H1 (cell line): Measurements from ENCODE around the gene SGSH. TPM values are rescaled to one million over a fixed set of nuclear protein-coding genes. Genes with fewer than 3 reads are reported as not detected.

Experiments used
- CTCF ChIA-PET: fragments of 300-600 bp; sonication (Branson Sonifier 250); formaldehyde crosslinking; loops from one replicate; lab custom pipeline; 2021; ENCODE audit not compliant: partially characterized antibody; lab: Charles Lee
- POLR2A ChIA-PET: fragments of 300-600 bp; sonication (Branson Sonifier 250); formaldehyde crosslinking; loops from one replicate; lab custom pipeline; 2021; ENCODE audit warnings: inconsistent platforms; ENCODE audit not compliant: partially characterized antibody; lab: Charles Lee
- DNase-seq, 2 experiments: peaks; one replicate each; pipeline versions ENCODE4 v3.0.0 to v3.0.0-alpha.2; 2010 to 2022; ENCODE audit warnings: low spot score in 2 of 2, low read depth in 1 of 2, mixed read lengths in 1 of 2
- FAIRE-seq: peaks from 2 replicates; lab custom pipeline; 2011; peaks lifted over from hg19 to GRCh38; lab: Jason Lieb, UNC
- H2AFZ ChIP-seq: 2 replicates; pipeline ENCODE4 v1.8.1; 2012; ENCODE audit warnings: low read length, inconsistent platforms
- H2AK5ac ChIP-seq: 2 replicates; pipeline ENCODE4 v1.6.1; 2013; ENCODE audit warnings: low read depth, low read length
- H2BK120ac ChIP-seq: replicated peaks from 2 replicates; pipeline ENCODE3; 2013; ENCODE audit warnings: low read depth, low read length, inconsistent platforms
- H2BK12ac ChIP-seq: 2 replicates; pipeline ENCODE4 v1.6.1; 2013; ENCODE audit warnings: low read depth, low read length
- H2BK15ac ChIP-seq: 2 replicates; pipeline ENCODE4 v1.6.1; 2013; ENCODE audit warnings: low read length
- H2BK20ac ChIP-seq: 2 replicates; pipeline ENCODE4 v1.6.1; 2013; ENCODE audit warnings: low read length
- H2BK5ac ChIP-seq: 2 replicates; pipeline ENCODE4 v1.6.1; 2013; ENCODE audit warnings: low read depth, low read length
- H3K14ac ChIP-seq: 2 replicates; pipeline ENCODE4 v1.6.1; 2013; ENCODE audit warnings: inconsistent platforms; ENCODE audit not compliant: insufficient read length
- H3K18ac ChIP-seq: 2 replicates; pipeline ENCODE4 v1.6.1; 2013; ENCODE audit warnings: low read length; ENCODE audit errors: extremely low read depth
- H3K23ac ChIP-seq: 2 replicates; pipeline ENCODE4 v1.6.1; 2013; ENCODE audit warnings: inconsistent platforms; ENCODE audit not compliant: insufficient read length
- H3K23me2 ChIP-seq: 2 replicates; pipeline ENCODE4 v1.6.1; 2013; ENCODE audit warnings: low read depth, low read length
- H3K27ac ChIP-seq: 2 replicates; pipeline ENCODE4 v1.6.1; 2011; ENCODE audit warnings: low read depth, low read length, inconsistent platforms
- H3K27me3 ChIP-seq, 4 experiments: replicated peaks in 1 of 4; 1 replicate in 1 of 4; 2 replicates in 3 of 4; pipeline versions ENCODE4 v1.6.1 to v1.8.1; 2011 to 2013; ENCODE audit warnings: low read length in 3 of 4, mild to moderate bottlenecking in 3 of 4, inconsistent platforms in 2 of 4, mixed read lengths in 2 of 4, moderate library complexity in 1 of 4; ENCODE audit not compliant: control insufficient read depth in 3 of 4, insufficient read depth in 3 of 4; ENCODE audit errors: extremely low read depth in 1 of 4
- H3K36me3 ChIP-seq, 4 experiments: 2 replicates each; pipeline versions ENCODE4 v1.6.1 to v1.8.1; 2011 to 2013; ENCODE audit warnings: mild to moderate bottlenecking in 4 of 4, low read length in 3 of 4, moderate library complexity in 2 of 4, control low read depth in 1 of 4, inconsistent platforms in 1 of 4; ENCODE audit not compliant: insufficient read depth in 4 of 4, control insufficient read depth in 2 of 4
- H3K4ac ChIP-seq: replicated peaks from 2 replicates; pipeline ENCODE3; 2013; ENCODE audit warnings: low read length, low read depth, mixed read lengths, inconsistent platforms; ENCODE audit not compliant: insufficient read length
- H3K4me1 ChIP-seq, 4 experiments: replicated peaks in 1 of 4; 1 replicate in 1 of 4; 2 replicates in 3 of 4; pipeline versions ENCODE4 v1.6.1 to v1.8.1; 2011 to 2013; ENCODE audit warnings: low read length in 3 of 4, inconsistent platforms in 2 of 4, mixed read lengths in 1 of 4; ENCODE audit not compliant: insufficient read depth in 4 of 4, control insufficient read depth in 3 of 4
- H3K4me2 ChIP-seq, 2 experiments: 2 replicates each; pipeline versions ENCODE4 v1.6.1 to v1.8.1; 2011 to 2013; ENCODE audit warnings: low read depth in 2 of 2, low read length in 2 of 2, control low read depth in 1 of 2, inconsistent platforms in 1 of 2, mild to moderate bottlenecking in 1 of 2; ENCODE audit not compliant: insufficient read depth in 1 of 2
- H3K4me3 ChIP-seq, 4 experiments: fragments of 200-600, 300-600 bp in 1 of 4; sonication (generic), shearing (Covaris generic), sonication (Bioruptor Twin) in 1 of 4; 2 replicates each; pipeline versions ENCODE4 v1.5.1 to v1.8.1; 2011 to 2016; ENCODE audit warnings: low read length in 4 of 4, low read depth in 3 of 4, control low read depth in 2 of 4, inconsistent platforms in 2 of 4, mild to moderate bottlenecking in 2 of 4, mixed read lengths in 1 of 4, moderate library complexity in 1 of 4; ENCODE audit not compliant: insufficient read depth in 2 of 4; ENCODE audit errors: extremely low read depth in 1 of 4
- H3K56ac ChIP-seq: replicated peaks from 2 replicates; pipeline ENCODE3; 2013; ENCODE audit warnings: low read depth, mild to moderate bottlenecking, mixed read lengths, low read length, inconsistent platforms; ENCODE audit not compliant: insufficient read length
- H3K79me1 ChIP-seq: 2 replicates; pipeline ENCODE4 v1.6.1; 2013; ENCODE audit warnings: low read depth, low read length, control low read depth
- H3K79me2 ChIP-seq, 2 experiments: 2 replicates each; pipeline versions ENCODE4 v1.6.1 to v1.8.1; 2012 to 2013; ENCODE audit warnings: low read length in 2 of 2, mild to moderate bottlenecking in 2 of 2, inconsistent platforms in 1 of 2; ENCODE audit not compliant: insufficient read depth in 2 of 2, control insufficient read depth in 1 of 2
- H3K9ac ChIP-seq, 4 experiments: replicated peaks in 1 of 4; 1 replicate in 1 of 4; 2 replicates in 3 of 4; pipeline versions ENCODE4 v1.6.1 to v1.8.1; 2011 to 2013; ENCODE audit warnings: low read depth in 3 of 4, low read length in 3 of 4, control low read depth in 2 of 4, mild to moderate bottlenecking in 2 of 4, moderate library complexity in 2 of 4, inconsistent platforms in 1 of 4; ENCODE audit errors: extremely low read depth in 1 of 4
- H3K9me3 ChIP-seq, 2 experiments: 2 replicates each; pipeline versions ENCODE4 v1.6.1 to v1.8.1; 2012 to 2013; ENCODE audit warnings: mild to moderate bottlenecking in 2 of 2, moderate library complexity in 2 of 2, control low read depth in 1 of 2, inconsistent platforms in 1 of 2, low read depth in 1 of 2, low read length in 1 of 2, mixed read lengths in 1 of 2; ENCODE audit not compliant: insufficient read depth in 2 of 2
- H4K20me1 ChIP-seq, 2 experiments: replicated peaks in 1 of 2; 2 replicates each; pipeline versions ENCODE3 to v1.8.1; 2011 to 2013; ENCODE audit warnings: inconsistent platforms in 2 of 2, low read length in 2 of 2, mild to moderate bottlenecking in 1 of 2; ENCODE audit not compliant: insufficient read depth in 2 of 2, control insufficient read depth in 1 of 2
- H4K5ac ChIP-seq: 2 replicates; pipeline ENCODE4 v1.6.1; 2013; ENCODE audit warnings: low read length, low read depth, mixed read lengths, inconsistent platforms; ENCODE audit not compliant: insufficient read length
- H4K8ac ChIP-seq: 2 replicates; pipeline ENCODE4 v1.8.0; 2013; ENCODE audit warnings: mild to moderate bottlenecking, moderate library complexity, low read length, inconsistent platforms; ENCODE audit not compliant: insufficient read depth; ENCODE audit errors: extremely low read depth
- H4K91ac ChIP-seq: replicated peaks from 2 replicates; pipeline ENCODE3; 2013; ENCODE audit warnings: low read length, mixed read lengths, inconsistent platforms; ENCODE audit not compliant: insufficient read length
- CREB1 ChIP-seq: IDR thresholded peaks from 2 replicates; pipeline ENCODE4 v1.6.1; 2012; ENCODE audit warnings: inconsistent platforms
- HDAC6 ChIP-seq: IDR thresholded peaks from one replicate; pipeline ENCODE4 v1.7.1; 2012; ENCODE audit warnings: low read depth, mild to moderate bottlenecking, inconsistent platforms, low read length, moderate library complexity
- JUN ChIP-seq: IDR thresholded peaks from 2 replicates; pipeline ENCODE4 v1.6.1; 2011; ENCODE audit warnings: low read depth, mild to moderate bottlenecking, improper control_type of control experiment, low read length
- KDM4A ChIP-seq: IDR thresholded peaks from one replicate; pipeline ENCODE4 v1.7.1; 2012; ENCODE audit warnings: low read depth, mild to moderate bottlenecking, moderate library complexity, low read length, inconsistent platforms; ENCODE audit not compliant: severe bottlenecking
- SUZ12 ChIP-seq: fragments of 200-600 bp; sonication (generic); IDR thresholded peaks from 2 replicates; pipeline ENCODE4 v1.6.1; 2012; ENCODE audit warnings: mild to moderate bottlenecking, inconsistent platforms, low read length, moderate library complexity, mixed read lengths
- TAF7 ChIP-seq: optimal IDR thresholded peaks from 2 replicates; pipeline ENCODE3; 2011; ENCODE audit warnings: low read depth, mild to moderate bottlenecking, inconsistent platforms, low read length, moderate library complexity, borderline replicate concordance
- TBP ChIP-seq: IDR thresholded peaks from 2 replicates; pipeline ENCODE4 v1.6.1; 2011; ENCODE audit warnings: low read depth, low read length, improper control_type of control experiment
- USF2 ChIP-seq: IDR thresholded peaks from 2 replicates; pipeline ENCODE4 v1.6.1; 2011; ENCODE audit warnings: low read length, improper control_type of control experiment
- ZNF274 ChIP-seq: IDR thresholded peaks from 2 replicates; pipeline ENCODE4 v1.7.0; 2012; ENCODE audit warnings: low read length, borderline replicate concordance; ENCODE audit errors: extremely low read depth
- WGBS, 2 experiments: shearing (Covaris generic) in 1 of 2; methylation state at CpG; one replicate each; pipeline versions ENCODE4 v1.1.6 to v1.1.7; 2013 to 2015; ENCODE audit warnings: low lambda C conversion rate in 2 of 2, mixed read lengths in 2 of 2, inconsistent platforms in 1 of 2, low coverage in 1 of 2, missing lambda C conversion rate in 1 of 2; ENCODE audit not compliant: insufficient replicate concordance in 2 of 2, insufficient coverage in 1 of 2, insufficient read length in 1 of 2; ENCODE audit errors: extremely low coverage in 1 of 2, missing lambda C conversion rate in 1 of 2; 5-methylcytosine and 5-hydroxymethylcytosine counted together
- polyA plus RNA-seq, 7 experiments: library from polyadenylated mRNA; depleted of rRNA in 3 of 7; stranded (reverse) in 5 of 7; unstranded in 2 of 7; fragments of >200 nt in 5 of 7; fragments of 200-250 nt in 2 of 7; gene quantifications; 1 replicate in 5 of 7; 2 replicates in 1 of 7; 4 replicates in 1 of 7; pipeline versions ENCODE4 v1.2.1 to v1.2.3, GENCODE V29; 2011 to 2013; ENCODE audit warnings: missing spikeins in 2 of 7, mixed read lengths in 2 of 7
- total RNA-seq: library from RNA; stranded (reverse); fragmentation: NEBNext Ultra II Directional; extraction: Animal tissue kit (Norgen Biotek cat#: 25700); gene quantifications from 2 replicates; pipeline ENCODE4 v1.2.1, GENCODE V29; 2021
- TF ChIP-seq, protein P1 (sequence below), 3 experiments: IDR thresholded peaks; 1 replicate in 2 of 3; 2 replicates in 1 of 3; pipeline versions ENCODE4 v1.5.1 to v1.6.1; 2011; ENCODE audit warnings: low read length in 3 of 3, mild to moderate bottlenecking in 3 of 3, inconsistent platforms in 2 of 3, low read depth in 1 of 3, moderate library complexity in 1 of 3; ENCODE audit not compliant: insufficient read depth in 1 of 3; ENCODE audit errors: control extremely low read depth in 1 of 3

The SGSH gene
- total and polyA plus RNA-seq, 2 of the 8 experiments (the other 6 are each of a cell fraction or from before 2014, with no cell fraction given): 18.0 to 19.6 TPM

DNA sequence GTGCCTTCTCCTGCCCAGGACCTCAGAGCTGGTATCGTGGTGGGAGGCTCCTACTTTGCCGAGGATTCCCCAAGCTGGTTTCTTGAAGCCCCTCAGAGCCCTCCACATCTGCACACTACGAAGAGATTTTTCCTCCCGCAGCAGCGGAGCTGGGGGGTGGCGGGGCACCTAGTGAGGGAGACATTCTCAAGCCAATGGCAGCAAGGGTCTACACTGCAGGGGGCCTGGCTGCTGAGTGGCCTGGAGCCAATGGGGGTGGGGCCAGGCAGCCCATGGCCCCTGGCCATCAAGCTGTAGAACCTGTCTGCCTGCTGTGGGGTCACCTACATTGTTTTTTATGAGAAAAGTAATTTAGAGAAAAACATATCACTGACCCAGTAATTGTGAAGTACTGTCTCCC is 5.1 kb upstream of the SGSH start:
- no peaks in the 10 kb centered on the region for H3K79me2 ChIP-seq
- TF ChIP-seq SUZ12 (no peak), ZNF274 (no peak), JUN (no peak), CREB1 (no peak), KDM4A (no peak), TAF7 (no peak), USF2 (no peak), TBP (no peak), HDAC6 (no peak)
- TF ChIP-seq, protein P1, sequence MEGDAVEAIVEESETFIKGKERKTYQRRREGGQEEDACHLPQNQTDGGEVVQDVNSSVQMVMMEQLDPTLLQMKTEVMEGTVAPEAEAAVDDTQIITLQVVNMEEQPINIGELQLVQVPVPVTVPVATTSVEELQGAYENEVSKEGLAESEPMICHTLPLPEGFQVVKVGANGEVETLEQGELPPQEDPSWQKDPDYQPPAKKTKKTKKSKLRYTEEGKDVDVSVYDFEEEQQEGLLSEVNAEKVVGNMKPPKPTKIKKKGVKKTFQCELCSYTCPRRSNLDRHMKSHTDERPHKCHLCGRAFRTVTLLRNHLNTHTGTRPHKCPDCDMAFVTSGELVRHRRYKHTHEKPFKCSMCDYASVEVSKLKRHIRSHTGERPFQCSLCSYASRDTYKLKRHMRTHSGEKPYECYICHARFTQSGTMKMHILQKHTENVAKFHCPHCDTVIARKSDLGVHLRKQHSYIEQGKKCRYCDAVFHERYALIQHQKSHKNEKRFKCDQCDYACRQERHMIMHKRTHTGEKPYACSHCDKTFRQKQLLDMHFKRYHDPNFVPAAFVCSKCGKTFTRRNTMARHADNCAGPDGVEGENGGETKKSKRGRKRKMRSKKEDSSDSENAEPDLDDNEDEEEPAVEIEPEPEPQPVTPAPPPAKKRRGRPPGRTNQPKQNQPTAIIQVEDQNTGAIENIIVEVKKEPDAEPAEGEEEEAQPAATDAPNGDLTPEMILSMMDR (IDR thresholded peaks at IDR 0.05; ENCODE audit: control extremely low read depth in 1 of 3, insufficient read depth in 1 of 3, low read depth in 1 of 3, low read length in 3 of 3): no peak

More for the DNA sequence above, 5.1 kb upstream of the SGSH start:
- Histone ChIP-seq H3K36me3 (no peaks in the 10 kb centered on the region), H3K18ac (no peak overlapping the region), H4K8ac (no peak overlapping the region), H4K91ac (no peak overlapping the region), H3K4me2 (peak overlapping the region; percentile 40 to 48; a peak in 2 of 4 replicates), H2BK15ac (no peak overlapping the region), H3K4ac (no peak overlapping the region), H4K5ac (no peak overlapping the region), H3K23ac (no peak overlapping the region), H3K79me1 (peaks cover 2% of the 10 kb centered on the region; the same call in 1 of the 2 replicates), H3K27ac (no peak overlapping the region), H2AK5ac (no peak overlapping the region), H3K4me1 (peaks cover 0 to 19% (median 6%) of the 10 kb centered on the region in 4 experiments; a peak in 6 of 7 replicates), H3K27me3 (no peaks in the 10 kb centered on the region; a peak in 1 of 7 replicates), H3K9me3 (no peaks in the 10 kb centered on the region), H4K20me1 (peaks cover 2% of the 10 kb centered on the region in 2 experiments), H3K56ac (no peak overlapping the region), H2BK12ac (no peak overlapping the region; the same call in 1 of the 2 replicates), H3K9ac (no peak overlapping the region), H2BK120ac (no peak overlapping the region), H2AFZ (no peak overlapping the region), H3K23me2 (peaks cover 6% of the 10 kb centered on the region; the same call in 1 of the 2 replicates), H2BK20ac (no peak overlapping the region), H2BK5ac (no peak overlapping the region; the same call in 1 of the 2 replicates), H3K4me3 (peak overlapping the region in 1 of 4 experiments; percentile 8; a peak in 1 of 8 replicates), H3K14ac (no peak overlapping the region)
- FAIRE-seq (no peak), DNase-seq (no peak)
- ChIA-PET CTCF (interaction anchor here (0.6 to 3.5 kb wide), 10 partner anchors 12 to 1138 kb away, joined by 3 to 20 read pairs (median 3); no protein-coding TSS in a partner anchor), POLR2A (interaction anchor here (1.2 to 4.6 kb wide), 7 partner anchors 11 to 36 kb away, joined by 3 to 19 read pairs (median 6); partner anchors contain the start of gene RNF213)
- WGBS, 2 experiments: 71% methylated on average over 6 of the region's 6 CpGs; no CpG with 5 or more reads in 1 of the 2 experiments
